ENCODE results near the gene PPY.

DNA sequence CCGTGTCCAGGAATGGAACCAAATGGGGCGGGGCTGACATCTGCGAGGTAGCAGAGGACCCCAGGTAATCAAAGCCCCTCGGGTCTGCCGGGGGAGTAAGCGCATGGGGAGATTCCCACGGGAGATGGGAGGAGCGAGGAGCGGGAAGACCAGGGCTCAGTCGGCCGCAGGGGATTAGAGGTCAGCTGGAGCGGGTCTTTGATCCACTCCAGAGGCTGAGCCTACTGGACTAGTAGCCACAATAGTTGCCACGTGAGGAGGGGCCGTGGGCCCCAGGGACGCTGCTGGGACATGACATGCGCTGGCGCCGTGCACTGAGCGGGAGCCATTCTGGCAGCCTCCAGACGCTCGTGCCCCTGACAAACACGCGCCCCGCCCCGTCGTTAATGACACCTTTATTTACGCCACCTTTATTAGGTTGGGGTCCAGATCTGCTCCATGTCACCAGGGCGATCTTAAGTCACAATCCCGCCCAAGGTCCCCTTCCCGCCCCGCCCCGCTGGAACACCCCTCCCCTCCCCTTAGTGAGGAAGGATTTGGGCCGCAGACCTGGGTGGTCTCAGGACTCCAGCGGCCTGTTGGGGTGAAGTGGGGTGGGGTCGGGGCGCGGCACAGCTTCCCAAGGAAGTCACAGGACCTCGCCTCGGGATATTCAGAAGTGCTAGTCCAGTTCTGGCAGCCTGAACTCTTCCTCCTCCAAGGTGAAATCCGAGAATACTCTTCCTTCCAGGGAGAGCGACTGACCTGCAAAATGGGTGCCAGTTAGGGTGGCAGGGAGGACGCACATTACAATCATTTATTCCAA is 15.0 kb downstream of the PPY start:
- TF ChIP-seq ZBED1 (IDR thresholded peaks at IDR 0.05; ENCODE audit: borderline replicate concordance) (no peak), POLR2AphosphoS5 (IDR thresholded peaks at IDR 0.05; ENCODE audit: low read length) (no peak), POLR2A (IDR thresholded peaks at IDR 0.05; ENCODE audit: low read depth, low read length) (no peak)
- TF ChIP-seq, protein P1, sequence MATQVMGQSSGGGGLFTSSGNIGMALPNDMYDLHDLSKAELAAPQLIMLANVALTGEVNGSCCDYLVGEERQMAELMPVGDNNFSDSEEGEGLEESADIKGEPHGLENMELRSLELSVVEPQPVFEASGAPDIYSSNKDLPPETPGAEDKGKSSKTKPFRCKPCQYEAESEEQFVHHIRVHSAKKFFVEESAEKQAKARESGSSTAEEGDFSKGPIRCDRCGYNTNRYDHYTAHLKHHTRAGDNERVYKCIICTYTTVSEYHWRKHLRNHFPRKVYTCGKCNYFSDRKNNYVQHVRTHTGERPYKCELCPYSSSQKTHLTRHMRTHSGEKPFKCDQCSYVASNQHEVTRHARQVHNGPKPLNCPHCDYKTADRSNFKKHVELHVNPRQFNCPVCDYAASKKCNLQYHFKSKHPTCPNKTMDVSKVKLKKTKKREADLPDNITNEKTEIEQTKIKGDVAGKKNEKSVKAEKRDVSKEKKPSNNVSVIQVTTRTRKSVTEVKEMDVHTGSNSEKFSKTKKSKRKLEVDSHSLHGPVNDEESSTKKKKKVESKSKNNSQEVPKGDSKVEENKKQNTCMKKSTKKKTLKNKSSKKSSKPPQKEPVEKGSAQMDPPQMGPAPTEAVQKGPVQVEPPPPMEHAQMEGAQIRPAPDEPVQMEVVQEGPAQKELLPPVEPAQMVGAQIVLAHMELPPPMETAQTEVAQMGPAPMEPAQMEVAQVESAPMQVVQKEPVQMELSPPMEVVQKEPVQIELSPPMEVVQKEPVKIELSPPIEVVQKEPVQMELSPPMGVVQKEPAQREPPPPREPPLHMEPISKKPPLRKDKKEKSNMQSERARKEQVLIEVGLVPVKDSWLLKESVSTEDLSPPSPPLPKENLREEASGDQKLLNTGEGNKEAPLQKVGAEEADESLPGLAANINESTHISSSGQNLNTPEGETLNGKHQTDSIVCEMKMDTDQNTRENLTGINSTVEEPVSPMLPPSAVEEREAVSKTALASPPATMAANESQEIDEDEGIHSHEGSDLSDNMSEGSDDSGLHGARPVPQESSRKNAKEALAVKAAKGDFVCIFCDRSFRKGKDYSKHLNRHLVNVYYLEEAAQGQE (IDR thresholded peaks at IDR 0.05; ENCODE audit: low read depth, low read length): no peak
